Activated CD4-positive, CD25-positive, alpha-beta regulatory T cell treated with anti-CD3 and anti-CD28 coated beads, Interleukin-2, amount 50 U/mL, for 16 hours (primary cell): ENCODE measurements around the gene MTHFR.

Source experiments
- DNase-seq: peaks from one replicate; pipeline ENCODE4 v3.0.0-alpha.2; 2020; ENCODE audit warnings: low read depth, low spot score

The MTHFR gene

DNA sequence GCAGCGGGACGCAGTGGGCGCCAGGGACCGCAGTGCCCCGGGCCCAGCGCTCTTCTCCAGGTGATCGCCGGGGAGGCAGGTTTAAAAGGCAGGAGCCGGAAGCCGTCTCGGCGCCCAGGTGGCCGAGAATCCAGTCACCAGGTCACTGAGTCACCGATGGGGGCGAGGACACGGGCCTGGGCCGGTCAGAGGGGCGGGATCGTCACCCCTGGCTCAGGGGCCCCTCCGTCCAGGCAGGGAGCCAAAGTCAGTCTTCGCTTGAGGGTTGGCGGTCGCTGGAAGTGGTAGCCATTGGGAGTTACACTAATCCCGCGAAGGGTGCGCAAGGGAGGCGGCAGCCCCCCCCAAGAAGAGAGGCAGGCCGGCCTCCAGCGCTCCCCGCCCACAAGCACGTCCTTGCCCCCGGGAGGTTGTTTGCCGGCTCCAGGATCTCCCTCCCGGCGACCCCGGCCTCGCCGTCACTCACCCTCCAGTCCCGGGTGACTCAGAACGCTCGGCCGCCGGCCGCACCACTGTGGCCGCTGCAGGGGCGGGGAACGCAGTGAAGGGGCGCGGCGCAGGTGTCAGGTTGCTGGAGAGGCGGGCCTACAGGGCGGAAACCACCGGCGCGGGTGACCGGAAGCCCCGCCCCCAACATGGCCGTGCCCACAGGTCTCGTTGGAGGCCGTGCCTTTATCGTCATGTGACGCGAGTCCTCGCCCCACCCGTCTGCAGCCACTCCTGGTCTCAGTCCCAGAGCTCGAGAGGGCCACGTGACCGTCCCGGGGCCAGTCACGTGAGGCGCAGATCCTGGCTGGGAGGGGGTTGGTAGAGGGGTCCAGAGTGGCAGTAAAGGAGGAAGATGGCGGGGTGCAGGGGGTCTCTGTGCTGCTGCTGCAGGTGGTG lies at the start of gene MTHFR, which contains the start of gene CLCN6:
Gene MTHFR, minus strand, starts transcription at position 543 of the 885 bp plus-strand sequence. CDS start 2,848 bp downstream, outside the sequence.
Gene CLCN6, plus strand, starts transcription at position 770 of the 885 bp plus-strand sequence. Its CDS starts 72 bp downstream, at position 842.
- DNase-seq: peak; percentile 94

DNA sequence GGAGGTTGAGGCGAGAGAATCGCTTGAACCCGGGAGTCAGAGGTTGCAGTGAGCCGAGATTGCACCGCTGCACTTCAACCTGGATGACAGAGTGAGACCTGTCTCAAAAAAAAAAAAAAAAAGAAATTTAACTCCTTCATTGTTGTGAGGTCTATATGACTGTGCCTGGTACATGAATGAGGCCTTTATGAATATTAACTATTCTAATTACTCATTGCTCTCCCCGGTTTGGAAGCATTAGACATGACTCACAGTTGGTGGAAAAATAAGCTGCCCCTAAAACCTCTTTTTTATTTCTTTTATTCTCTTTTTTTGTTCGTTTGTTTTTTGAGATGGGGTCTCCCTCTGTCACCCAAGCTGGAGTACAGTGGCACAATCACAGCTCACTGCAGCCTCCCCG lies 49.7 kb upstream of the MTHFR start:
- no peak for DNase-seq

DNA sequence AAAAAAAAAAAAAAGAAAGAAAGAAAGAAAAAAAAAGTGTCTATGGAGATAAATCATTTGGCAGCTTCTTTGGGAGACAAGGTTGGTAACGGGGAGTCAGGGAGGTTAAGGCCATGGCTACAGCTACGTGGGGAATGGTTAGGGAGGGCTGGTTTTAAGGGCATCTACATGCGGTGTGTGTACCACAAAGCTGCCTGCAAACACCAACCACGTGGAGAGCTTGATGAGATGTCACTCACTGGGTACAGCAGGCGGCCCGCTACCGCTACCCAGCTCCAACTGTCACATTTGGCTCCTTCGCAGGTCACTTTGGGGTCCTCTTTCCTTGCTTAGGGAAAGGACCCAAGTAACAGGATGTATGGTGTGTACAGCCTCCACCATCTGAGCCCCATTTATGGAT lies 48.8 kb upstream of the MTHFR start:
- DNase-seq: no peak

DNA sequence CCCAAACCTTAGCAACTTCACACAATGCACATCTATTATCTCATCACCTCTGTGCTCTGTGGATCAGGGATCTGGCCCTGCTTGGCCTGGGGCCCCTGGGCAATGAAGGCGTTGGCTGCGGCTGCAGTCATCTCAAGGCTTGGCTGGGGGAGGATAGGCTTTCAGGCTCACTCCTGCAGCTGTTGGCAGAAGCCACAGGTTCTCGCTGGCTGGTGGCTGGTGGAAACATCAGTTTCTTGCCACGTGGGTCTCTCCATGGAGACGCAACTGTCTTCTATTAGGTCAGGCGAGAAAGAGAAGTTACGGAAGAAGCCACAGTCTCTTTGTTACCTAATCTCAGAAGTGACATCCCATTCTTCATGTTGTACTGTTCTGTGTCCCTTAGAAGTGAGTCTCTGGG lies 45.4 kb upstream of the MTHFR start:
- DNase-seq: no peak

DNA sequence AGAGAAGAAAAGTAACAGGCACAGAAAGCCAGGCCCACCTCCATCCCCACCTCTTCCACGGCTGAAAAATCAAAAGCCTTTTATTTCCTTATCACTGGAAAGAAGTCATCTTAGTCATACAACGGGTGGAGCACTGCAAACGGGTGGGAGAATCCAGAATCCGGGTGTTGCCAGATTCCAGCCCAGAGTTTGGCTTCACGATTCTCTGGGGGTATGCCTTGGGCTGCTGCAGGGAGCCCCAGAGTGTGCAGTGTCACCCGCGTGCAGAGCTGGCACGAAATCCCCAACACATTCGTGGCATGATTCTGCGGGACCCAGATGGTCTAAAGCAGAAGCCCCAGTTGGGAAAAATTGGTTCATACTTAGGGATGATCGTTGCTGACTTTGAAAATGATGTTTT lies 44.4 kb upstream of the MTHFR start:
- DNase-seq: no peak

DNA sequence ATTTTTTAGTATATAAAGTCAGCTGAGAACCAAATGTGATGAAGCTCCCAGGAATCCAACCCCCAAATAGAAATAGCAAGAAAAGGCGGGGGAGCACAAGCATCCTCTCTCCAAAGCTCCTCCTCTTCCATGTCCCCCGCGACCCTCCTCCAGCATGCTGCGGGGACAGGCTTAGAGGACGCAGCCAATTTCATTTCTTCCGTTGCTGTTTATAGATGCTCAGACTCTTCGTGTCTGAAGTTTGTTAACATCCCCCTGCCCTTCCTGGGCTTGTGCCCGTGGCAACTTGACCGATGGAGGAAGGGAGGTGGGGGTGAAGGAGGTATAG lies 42.6 kb upstream of the MTHFR start:
- no peak for DNase-seq

DNA sequence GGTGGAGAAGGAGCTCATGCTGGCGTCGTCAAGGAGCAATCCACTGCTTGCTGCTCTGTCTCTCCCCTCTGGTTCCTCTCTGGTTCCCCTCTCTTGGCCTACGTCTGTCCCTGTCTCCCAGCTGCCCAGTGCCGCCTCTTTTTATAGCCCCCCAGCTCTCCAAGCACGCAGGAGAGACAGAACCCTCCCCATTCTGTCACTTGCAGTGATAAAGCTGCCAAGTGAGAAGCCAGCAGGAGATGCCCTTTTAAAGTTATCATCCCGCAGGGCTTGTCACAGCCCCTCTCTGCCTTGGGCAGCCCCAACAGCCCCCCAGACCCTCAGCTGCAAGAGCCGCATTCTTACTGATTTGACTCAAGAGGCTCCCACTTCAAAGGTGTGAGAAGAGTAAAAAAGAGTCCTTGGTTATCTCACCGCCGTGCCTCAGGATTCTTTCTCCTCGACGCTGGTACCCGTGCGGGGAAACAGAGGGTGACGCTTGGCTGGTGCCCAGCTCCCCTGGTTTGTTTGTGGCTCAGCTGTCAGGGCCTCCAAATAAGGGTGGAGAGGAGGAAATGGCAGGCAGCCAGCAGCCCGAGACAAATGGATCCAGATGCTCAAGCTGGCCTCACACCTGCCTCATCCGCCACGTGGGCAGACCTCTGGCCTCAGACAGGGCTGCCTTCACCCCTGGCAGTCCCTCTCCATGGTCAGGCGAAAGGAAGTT lies 42.1 kb upstream of the MTHFR start, which contains the start of gene NPPA:
Gene NPPA, minus strand, starts transcription at position 117 of the 706 bp plus-strand sequence. Its CDS starts 99 bp downstream, at position 18.
- DNase-seq: no peak

DNA sequence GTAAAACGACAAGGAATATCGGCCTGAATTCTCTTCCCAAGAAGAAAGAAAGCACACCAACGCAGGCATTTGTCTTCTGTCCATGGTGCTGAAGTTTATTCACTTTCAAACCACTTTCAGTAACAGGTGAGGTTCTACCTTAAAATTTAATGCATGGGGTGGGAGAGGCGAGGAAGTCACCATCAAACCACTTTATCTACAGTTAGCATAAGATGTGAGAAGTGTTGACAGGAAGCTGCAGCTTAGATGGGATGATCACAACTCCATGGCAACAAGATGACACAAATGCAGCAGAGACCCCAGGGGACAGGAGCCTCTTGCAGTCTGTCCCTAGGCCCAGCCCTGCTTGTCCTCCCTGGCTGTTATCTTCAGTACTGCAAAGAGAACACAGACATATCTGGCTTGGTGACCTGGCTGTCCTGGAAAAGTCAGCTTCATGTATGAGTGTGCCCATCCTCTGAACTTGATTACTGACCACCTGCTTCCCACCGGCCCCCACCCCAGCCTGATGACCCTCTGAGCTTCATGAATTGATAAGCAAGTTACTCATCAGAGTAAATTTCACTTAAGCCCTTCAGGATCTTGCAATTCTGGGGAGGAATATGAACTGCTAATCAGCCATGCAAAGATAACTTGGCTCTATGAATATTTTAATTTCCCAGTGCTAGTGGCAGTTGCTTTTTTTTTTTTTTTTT lies 40.0 kb upstream of the MTHFR start:
- DNase-seq: no peak

DNA sequence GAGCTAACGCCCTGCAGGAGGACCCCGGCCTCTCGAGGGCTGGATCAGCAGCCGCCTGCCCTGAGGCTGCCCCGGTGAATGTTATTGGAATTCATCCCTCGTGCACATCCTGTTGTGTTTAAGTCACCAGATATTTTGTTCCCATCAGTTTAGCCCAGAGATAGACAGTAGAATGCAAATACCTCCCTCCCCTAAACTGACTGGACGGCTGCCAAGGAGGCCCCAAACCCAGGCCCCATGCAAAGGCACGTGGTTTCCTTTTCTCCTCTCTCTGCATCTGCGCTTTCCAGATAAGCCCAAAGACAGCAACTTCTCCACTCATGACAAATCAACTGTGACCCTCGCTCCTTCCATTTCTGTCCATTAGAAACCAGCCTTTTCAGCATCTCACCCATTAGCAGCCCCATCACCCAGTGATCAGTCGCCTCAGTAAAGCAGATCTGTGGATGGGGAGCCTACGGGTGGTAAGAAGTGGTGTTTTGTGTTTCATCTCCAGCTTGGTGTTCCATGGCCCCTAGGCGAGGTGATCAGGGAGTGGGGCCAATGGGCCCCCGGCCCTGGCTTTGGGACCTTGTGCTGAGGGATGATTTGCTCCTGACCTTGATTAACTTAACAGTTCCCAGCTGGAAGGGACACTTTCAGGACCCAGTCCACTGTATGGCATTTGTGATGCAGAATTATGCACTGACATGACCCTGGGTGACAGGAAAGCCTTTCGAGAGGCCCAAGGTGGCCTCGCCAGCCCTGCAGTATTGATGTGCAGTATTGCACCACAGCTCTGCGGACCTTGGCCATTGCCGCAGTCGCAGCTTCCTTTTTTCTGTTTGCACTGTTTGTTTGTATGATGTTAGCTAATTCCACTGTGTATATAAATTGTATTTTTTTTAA lies 36.6 kb upstream of the MTHFR start:
- no peak for DNase-seq

DNA sequence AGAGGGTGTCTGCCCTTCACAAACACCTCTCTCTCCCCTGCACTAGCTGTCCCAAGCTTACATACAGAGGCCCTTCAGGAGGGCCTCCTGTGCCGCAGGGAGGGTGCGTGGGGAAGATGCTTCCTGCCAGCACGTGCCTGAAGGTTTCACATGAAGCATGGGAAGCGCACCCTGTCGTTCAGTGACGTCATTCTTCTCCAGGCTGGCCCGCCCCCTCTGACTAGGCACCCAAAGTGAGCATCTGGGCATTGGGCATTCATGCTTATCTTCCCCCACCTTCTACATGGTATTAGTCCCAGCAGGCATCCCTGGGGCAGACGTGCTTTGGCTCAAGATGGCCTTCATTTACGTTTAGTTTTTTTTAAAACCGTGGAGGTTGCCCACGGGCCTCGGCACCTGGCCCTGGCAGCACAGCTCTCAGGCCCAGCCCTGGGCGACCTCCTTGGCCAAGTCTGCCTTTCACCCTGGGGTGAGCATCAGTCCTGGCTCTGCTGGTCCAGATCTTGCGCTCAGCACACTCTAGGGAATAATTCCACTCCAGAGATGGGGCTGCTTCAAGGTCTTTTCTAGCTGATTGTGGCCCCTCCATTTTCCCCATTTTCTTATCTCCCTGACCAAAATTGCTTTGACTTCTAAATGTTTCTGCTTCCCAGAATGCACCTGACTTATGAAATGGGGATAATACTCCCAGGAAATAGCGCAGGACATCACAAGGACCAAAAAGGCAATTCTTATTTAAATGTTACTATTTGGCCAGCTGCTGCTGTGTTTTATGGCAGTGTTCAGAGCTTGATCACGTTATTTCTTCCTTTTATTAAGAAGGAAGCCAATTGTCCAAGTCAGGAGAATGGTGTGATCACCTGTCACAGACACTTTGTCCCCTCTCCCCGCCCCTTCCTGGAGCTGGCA lies 35.7 kb upstream of the MTHFR start:
- no peak for DNase-seq

DNA sequence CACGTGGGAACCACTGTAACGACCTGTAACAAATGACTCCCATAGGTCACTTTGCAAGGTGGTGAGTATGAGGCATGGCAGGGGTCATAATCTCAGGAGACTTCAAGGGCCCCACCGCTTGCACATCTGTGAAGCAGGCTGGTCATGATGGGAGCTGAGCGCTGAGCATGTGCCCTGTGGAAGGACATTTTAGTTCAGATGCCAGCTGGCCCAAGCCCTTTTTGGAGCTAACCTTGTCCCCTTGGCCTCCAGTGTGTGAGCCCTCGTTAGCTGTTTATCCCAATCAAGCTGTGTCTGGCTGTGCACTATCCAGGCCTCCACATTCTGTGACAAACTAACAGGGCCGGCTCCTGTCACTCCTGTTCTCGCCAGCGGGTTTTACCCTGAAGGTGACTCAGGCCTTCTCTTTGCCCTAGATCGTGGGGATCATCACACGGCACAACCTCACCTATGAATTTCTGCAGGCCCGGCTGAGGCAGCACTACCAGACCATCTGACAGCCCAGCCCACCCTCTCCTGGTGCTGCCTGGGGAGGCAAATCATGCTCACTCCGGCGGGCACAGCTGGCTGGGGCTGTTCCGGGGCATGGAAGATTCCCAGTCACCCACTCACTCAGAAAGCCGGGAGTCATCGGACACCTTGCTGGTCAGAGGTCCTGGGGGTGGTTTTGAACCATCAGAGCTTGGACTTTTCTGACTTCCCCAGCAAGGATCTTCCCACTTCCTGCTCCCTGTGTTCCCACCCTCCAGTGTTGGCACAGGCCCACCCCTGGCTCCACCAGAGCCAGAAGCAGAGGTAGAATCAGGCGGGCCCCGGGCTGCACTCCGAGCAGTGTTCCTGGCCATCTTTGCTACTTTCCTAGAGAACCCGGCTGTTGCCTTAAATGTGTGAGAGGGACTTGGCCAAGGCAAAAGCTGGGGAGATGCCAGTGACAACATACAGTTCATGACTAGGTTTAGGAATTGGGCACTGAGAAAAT lies 34.3 kb upstream of the MTHFR start:
- no peak for DNase-seq

DNA sequence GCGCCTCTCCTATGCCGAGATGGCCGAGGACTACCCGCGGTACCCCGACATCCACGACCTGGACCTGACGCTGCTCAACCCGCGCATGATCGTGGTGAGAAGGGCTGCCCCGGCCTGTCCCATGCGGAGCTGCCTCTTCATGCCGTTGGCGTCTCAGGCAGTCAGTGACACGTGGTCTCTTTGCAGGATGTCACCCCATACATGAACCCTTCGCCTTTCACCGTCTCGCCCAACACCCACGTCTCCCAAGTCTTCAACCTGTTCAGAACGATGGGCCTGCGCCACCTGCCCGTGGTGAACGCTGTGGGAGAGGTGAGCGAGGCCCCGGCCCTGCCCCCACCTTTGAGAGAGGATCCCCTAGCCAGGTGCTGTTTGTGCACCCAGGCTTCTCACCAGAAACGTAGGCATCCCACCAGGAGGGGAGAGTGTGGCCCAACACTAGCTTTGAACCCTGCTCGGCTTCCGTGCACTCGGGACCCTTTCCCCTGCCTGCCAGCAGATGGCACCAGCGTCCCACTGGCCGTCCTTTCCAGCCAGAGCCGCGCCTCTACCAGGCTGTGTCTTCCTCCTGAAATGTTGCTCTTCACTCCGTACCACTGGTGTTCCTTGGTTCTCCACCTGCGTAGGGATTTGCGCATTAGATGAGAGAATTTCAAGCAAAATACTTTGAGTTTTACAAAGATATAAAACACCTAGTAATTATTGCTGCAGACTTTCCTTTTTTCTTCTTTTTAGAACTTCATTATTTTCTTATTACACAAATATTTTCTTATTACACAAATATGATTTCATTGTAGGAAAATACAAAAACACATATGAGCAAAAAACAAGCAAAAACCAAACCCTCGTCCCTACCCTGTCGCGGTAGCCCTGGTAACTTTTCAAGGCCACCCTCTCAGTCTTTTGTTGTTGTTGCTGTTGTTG lies 32.8 kb upstream of the MTHFR start:
- peak; percentile 40 for DNase-seq

DNA sequence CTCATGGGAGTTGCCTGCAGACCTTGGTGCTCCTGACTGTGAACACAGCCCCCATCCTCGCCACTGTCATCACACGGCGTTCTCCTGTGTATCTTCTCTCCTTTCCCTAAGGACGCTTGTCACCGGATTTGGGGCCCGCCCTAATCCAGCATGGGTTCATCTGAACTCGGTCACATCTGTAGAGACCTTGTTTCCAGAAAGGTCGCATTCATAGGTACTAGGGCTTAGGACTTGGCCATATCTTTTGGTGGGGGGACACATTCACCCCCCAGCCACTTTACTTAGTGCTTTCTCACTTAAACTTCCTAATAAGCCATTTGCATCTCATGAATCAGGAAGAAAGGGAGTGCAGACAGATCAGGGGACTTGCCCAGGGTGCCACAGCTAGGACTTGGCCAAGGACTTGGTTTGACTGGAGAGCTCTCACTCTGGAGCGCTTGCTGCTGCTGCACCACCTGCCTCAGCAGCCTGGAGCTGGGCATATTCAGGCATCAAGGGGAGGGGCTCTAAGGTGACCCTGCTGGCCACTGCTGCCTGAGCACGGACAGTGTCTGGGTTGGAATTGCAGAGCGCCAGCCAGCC lies 32.1 kb upstream of the MTHFR start:
- no peak for DNase-seq

DNA sequence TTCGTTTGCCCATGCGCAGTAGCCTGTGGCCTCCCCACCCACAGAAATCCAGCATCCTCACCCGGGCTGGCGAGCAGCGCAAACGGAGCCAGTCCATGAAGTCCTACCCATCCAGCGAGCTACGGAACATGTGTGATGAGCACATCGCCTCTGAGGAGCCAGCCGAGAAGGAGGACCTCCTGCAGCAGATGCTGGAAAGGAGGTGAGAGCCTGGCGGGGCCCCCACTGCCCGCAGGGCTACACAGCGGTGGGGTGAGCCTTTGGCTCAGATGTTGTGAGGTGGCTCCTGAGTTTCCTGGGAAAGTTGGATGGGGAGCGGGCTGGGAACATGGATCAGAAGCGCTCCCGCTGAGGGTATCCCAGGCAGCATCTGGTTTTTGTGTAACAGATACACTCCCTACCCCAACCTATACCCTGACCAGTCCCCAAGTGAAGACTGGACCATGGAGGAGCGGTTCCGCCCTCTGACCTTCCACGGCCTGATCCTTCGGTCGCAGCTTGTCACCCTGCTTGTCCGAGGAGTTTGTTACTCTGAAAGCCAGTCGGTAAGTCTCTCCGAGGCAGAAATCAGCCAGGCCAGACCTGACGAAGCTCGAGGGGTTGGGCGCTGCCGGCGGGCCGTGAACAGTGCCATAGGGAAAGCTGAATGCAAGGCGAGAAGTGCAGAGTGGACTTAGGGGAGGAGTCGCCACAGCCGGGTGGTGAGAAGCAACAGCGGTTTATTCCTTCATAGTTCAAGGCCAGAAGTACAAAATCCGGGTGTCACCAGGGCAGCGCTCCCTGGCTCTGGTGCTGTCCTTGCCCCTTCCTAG lies 31.4 kb upstream of the MTHFR start:
- no peak for DNase-seq

DNA sequence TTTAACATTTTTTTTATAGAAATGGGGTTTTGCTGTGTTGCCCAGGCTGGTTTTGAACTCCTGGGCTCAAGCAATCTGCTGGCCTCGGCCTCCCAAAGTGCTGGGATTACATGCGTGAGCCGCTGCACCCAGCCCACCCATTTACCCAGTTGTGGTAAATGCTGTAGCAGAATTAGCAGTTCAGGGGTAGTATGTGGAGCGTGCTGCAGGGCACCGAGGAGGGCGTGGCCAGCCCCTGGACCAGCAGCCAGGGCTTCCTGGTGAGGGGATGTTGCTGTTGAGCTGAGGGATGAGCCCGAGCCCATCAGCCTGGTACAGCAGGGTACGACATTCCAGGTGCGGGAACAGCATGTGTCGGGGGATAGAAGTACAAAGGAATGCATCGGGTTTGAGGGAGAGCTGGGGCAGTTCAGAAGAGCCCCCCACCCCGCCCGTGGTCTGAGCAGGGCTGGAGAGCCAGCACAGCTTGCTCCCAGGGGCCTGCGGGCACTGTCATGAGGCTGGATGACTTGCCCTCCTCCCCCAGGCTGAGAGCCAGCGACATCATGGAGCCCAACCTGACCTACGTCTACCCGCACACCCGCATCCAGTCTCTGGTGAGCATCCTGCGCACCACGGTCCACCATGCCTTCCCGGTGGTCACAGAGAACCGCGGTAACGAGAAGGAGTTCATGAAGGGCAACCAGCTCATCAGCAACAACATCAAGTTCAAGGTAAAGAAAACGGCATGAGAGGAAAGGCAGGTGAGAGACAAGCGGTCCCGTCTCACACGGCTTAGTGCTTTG lies 29.9 kb upstream of the MTHFR start:
- no peak for DNase-seq

DNA sequence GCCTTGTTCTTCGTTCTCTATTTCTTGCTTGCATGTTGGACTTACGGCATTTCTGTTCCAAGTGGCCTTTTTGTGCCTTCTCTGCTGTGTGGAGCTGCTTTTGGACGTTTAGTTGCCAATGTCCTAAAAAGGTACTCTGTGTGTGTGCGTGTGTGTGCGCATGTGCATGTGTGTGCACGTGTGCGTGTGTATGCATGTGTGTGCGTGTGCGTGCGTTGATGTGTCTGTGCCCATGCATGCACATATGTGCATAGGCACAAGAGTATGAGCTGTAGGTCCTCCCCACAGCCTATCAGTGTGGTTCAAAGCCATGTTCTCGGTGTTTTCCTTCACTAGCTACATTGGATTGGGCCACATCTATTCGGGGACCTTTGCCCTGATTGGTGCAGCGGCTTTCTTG lies 28.1 kb upstream of the MTHFR start:
- no peak for DNase-seq
